Skeletal muscle tissue (tissue), 4 donors: ENCODE data around the gene GPR42. TPM values are rescaled to one million over a fixed set of nuclear protein-coding genes. Genes with fewer than 3 reads are reported as not detected.
"Not testable (repeated sequence)": the region's sequence is repeated elsewhere in the genome, so short reads cannot be mapped to it uniquely, and the experiment has no call there.

ENCODE experiments used
- H3K27ac ChIP-seq: one replicate; pipeline ENCODE4 v1.7.0; 2013; ENCODE audit warnings: mild to moderate bottlenecking, low read depth, low read length, inconsistent platforms
- H3K27me3 ChIP-seq, 3 donors: one replicate each; pipeline ENCODE4 v1.7.0; 2013; ENCODE audit warnings: low read length in 3 of 3; ENCODE audit not compliant: control insufficient read depth in 3 of 3, insufficient read depth in 3 of 3
- H3K36me3 ChIP-seq, 3 donors: one replicate each; pipeline ENCODE4 v1.7.0; 2013; ENCODE audit warnings: low read length in 3 of 3; ENCODE audit not compliant: control insufficient read depth in 3 of 3, insufficient read depth in 3 of 3
- H3K4me1 ChIP-seq, 3 donors: one replicate each; pipeline ENCODE4 v1.7.0; 2013; ENCODE audit warnings: low read length in 3 of 3, mild to moderate bottlenecking in 3 of 3; ENCODE audit not compliant: control insufficient read depth in 3 of 3, insufficient read depth in 3 of 3
- H3K4me3 ChIP-seq, 3 donors: one replicate each; pipeline ENCODE4 v1.7.0; 2013; ENCODE audit warnings: low read length in 3 of 3
- H3K9ac ChIP-seq, 3 donors: one replicate each; pipeline ENCODE4 v1.7.0; 2013; ENCODE audit warnings: low read length in 3 of 3, mild to moderate bottlenecking in 3 of 3, moderate library complexity in 2 of 3, low read depth in 1 of 3
- H3K9me3 ChIP-seq, 3 donors: one replicate each; pipeline ENCODE4 v1.7.0; 2013; ENCODE audit warnings: low read length in 3 of 3; ENCODE audit not compliant: control insufficient read depth in 3 of 3
- total RNA-seq: library from RNA; depleted of rRNA; stranded (reverse); fragments of >200 nt; gene quantifications from one replicate; pipeline ENCODE4 v1.2.3, GENCODE V29; 2014
- donor health status: Osteomylitis.

The GPR42 gene
- total RNA-seq, 1 donor from 2014 or later: not detected

GRCh38 chr19:35360880-35361420 lies 9.9 kb upstream of the GPR42 start:
- Histone ChIP-seq H3K4me3 (no peak overlapping the region), H3K27ac (no peak overlapping the region), H3K9me3 (no peaks in the 10 kb centered on the region), H3K36me3 (no peaks in the 10 kb centered on the region), H3K27me3 (peaks cover 0 to 6% (median 3%) of the 10 kb centered on the region in 3 donors), H3K4me1 (peaks cover 0 to 3% (median 2%) of the 10 kb centered on the region in 3 donors), H3K9ac (no peak overlapping the region)

DNA sequence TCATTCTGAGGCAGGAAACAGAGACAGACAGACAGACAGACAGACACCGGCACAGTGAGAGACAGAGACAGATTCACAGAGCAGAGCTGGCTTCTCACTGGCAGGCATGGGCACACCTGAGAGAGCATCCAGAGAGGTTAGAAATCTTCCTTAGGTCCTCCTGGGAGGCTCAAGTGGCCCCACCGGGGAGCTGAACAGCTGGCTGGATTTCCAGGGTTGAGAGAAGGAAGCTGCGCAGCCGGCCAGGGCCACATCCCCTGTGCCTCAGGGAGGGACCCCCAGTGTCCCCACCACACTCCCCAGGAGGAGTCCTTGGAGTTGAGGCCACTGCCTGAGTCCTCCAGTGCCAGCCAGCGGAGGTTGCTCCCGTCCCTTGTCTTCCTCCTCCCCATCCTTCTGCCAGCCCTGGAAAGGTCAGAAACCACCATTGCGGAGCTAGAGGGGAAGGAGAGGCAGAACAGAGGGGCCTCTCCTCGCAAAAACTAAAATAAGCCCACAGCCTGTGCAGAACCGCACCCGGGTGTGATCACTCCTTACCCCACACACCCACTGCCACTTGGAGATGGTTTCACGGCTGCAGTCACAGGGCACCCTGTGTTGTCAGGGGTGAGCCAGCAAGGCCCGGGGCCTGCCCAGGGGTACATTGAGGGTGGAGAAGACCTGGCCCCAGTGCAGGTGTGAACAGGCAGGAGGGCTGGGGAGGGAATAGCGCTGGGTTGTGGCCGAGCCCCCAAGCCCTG lies 8.4 kb upstream of the GPR42 start:
- no peaks in the 10 kb centered on the region for H3K36me3 ChIP-seq
- no peak overlapping the region for H3K27ac ChIP-seq
- H3K27me3 ChIP-seq: peaks cover 0 to 4% (median 3%) of the 10 kb centered on the region in 3 donors
- no peaks in the 10 kb centered on the region for H3K9me3 ChIP-seq
- peaks cover 0 to 3% (median 2%) of the 10 kb centered on the region in 3 donors for H3K4me1 ChIP-seq
- H3K9ac ChIP-seq: no peak overlapping the region
- no peak overlapping the region for H3K4me3 ChIP-seq

- peaks cover 0 to 3% (median 2%) of the 10 kb centered on the region in 3 donors for H3K27me3 ChIP-seq
- no peak overlapping the region for H3K4me3 ChIP-seq
Measured at GRCh38 chr19:35363001-35363590, 7.8 kb upstream of the GPR42 start.

DNA sequence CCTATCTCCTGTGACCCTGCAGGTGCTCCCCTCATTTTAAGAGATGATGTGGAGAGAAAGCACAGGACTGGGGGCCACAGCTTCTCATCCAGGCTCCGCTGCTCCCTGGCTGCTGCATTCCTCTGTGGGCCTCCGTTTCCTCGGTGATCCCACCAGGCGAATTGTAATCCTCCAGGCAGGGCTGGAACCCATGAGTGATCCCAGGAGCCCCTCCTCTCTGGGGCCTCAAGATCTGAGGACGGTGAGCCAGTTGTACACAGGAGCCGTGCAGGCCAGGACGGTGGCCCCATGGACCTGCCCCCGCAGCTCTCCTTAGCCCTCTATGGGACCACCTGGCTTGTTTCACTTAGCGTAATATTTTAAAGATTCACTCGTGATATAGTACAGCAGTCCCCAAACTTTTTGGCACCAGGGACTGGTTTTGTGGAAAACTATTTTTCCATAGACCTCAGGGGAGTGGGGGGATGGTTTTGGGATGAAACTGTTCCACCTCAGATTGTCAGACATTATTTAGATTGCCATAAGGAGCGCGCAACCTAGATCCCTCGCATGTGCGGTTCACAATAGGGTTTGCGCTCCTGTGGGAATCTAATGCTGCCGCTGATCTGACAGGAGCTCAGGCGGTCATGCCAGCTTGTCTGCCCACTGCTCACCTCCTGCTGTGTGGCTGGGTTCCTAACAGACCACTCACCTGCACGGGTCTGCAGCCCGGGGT lies 7.0 kb upstream of the GPR42 start:
- H3K27me3 ChIP-seq: peaks cover 0 to 3% (median 0%) of the 10 kb centered on the region in 3 donors
- no peaks in the 10 kb centered on the region for H3K36me3 ChIP-seq
- no peak overlapping the region for H3K9ac ChIP-seq
- no peak overlapping the region for H3K27ac ChIP-seq
- no peaks in the 10 kb centered on the region for H3K4me1 ChIP-seq
- H3K4me3 ChIP-seq: no peak overlapping the region
- no peaks in the 10 kb centered on the region for H3K9me3 ChIP-seq

More at GRCh38 chr19:35363001-35363590, 7.8 kb upstream of the GPR42 start:
- no peaks in the 10 kb centered on the region for H3K9me3 ChIP-seq
- no peak overlapping the region for H3K27ac ChIP-seq
- H3K4me1 ChIP-seq: no peaks in the 10 kb centered on the region
- no peaks in the 10 kb centered on the region for H3K36me3 ChIP-seq
- no peak overlapping the region for H3K9ac ChIP-seq

DNA sequence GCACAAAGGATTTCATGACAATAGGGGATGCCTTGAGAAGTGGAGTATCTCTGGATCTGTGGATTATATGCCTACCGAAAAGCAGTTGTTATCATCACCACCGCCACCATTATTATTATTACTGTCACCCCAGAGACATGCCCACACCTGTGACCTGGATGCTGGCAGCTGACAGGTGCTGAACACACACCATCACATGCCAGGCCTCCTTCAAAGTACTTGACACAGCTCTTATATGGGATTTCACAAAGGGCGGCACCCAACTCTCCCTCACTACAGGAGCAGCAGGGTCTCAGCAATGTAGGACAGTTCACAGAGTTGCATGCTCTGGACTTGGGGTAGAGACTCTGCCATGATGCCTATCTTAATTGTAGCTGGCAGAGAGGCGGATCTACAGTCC lies 5.6 kb upstream of the GPR42 start:
- Histone ChIP-seq H3K9me3 (no peaks in the 10 kb centered on the region), H3K27me3 (peaks cover 0 to 3% (median 0%) of the 10 kb centered on the region in 3 donors), H3K4me1 (no peaks in the 10 kb centered on the region)

GRCh38 chr19:35368378-35368777 lies 2.5 kb upstream of the GPR42 start:
- no peak overlapping the region for H3K27ac ChIP-seq
- peaks cover 0 to 3% (median 2%) of the 10 kb centered on the region in 3 donors for H3K27me3 ChIP-seq
- H3K9ac ChIP-seq: no peak overlapping the region
- H3K4me3 ChIP-seq: no peak overlapping the region
- H3K4me1 ChIP-seq: no peaks in the 10 kb centered on the region
- no peaks in the 10 kb centered on the region for H3K36me3 ChIP-seq
- no peaks in the 10 kb centered on the region for H3K9me3 ChIP-seq

More for the DNA sequence above, 5.6 kb upstream of the GPR42 start:
- Histone ChIP-seq H3K4me3 (no peak overlapping the region), H3K9ac (no peak overlapping the region), H3K27ac (no peak overlapping the region), H3K36me3 (no peaks in the 10 kb centered on the region)

DNA sequence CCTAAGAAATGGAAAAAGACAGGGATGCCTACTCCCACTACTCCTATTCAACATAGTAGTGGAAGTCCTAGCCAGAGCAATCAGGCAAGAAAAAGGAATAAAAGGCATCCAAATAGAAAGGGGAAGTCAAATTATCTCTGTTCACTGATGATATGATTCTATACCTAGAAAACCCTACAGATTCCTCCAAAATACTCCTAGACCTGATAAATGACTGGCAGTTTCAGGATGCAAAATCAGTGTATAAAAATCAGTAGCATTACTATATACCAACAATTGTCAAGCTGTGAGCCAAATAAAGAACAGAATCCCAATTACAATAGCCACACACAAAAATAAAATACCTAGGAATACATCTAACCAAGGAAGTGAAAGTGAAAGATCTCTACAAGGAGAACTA lies 1.3 kb upstream of the GPR42 start:
- no peak overlapping the region for H3K27ac ChIP-seq
- no peak overlapping the region for H3K4me3 ChIP-seq
- no peaks in the 10 kb centered on the region for H3K9me3 ChIP-seq
- H3K9ac ChIP-seq: no peak overlapping the region
- peaks cover 0 to 6% (median 3%) of the 10 kb centered on the region in 3 donors for H3K27me3 ChIP-seq
- H3K4me1 ChIP-seq: no peaks in the 10 kb centered on the region
- no peaks in the 10 kb centered on the region for H3K36me3 ChIP-seq

- no peak overlapping the region for H3K4me3 ChIP-seq
- H3K4me1 ChIP-seq: no peaks in the 10 kb centered on the region
- H3K27ac ChIP-seq: no peak overlapping the region
- peaks cover 2 to 8% (median 6%) of the 10 kb centered on the region in 3 donors for H3K27me3 ChIP-seq
- H3K36me3 ChIP-seq: no peaks in the 10 kb centered on the region
- H3K9ac ChIP-seq: no peak overlapping the region
- no peaks in the 10 kb centered on the region for H3K9me3 ChIP-seq
Measured at GRCh38 chr19:35373492-35373891, 2.6 kb downstream of the GPR42 start.

GRCh38 chr19:35374031-35374430 lies 3.2 kb downstream of the GPR42 start:
- not testable (repeated sequence) for H3K4me1 ChIP-seq, H3K9me3 ChIP-seq, H3K36me3 ChIP-seq, H3K9ac ChIP-seq, H3K27ac ChIP-seq, H3K27me3 ChIP-seq, H3K4me3 ChIP-seq
